Stimulated activated CD8-positive, alpha-beta memory T cell treated with anti-CD3 and anti-CD28 coated beads, Interleukin-7, amount 100 ng/mL, for 4 hours (primary cell): ENCODE data around the gene ASTN1.

ENCODE experiments used
- DNase-seq, 2 donors: peaks; one replicate each; pipeline ENCODE4 v3.0.0-alpha.2; 2020; ENCODE audit warnings: low read depth in 2 of 2

ASTN1 gene

GRCh38 chr1:176879784-176880620 is 284.5 kb downstream of the ASTN1 start:
- no peak for DNase-seq

GRCh38 chr1:176878750-176879536 is 285.6 kb downstream of the ASTN1 start:
- no peak for DNase-seq

DNA sequence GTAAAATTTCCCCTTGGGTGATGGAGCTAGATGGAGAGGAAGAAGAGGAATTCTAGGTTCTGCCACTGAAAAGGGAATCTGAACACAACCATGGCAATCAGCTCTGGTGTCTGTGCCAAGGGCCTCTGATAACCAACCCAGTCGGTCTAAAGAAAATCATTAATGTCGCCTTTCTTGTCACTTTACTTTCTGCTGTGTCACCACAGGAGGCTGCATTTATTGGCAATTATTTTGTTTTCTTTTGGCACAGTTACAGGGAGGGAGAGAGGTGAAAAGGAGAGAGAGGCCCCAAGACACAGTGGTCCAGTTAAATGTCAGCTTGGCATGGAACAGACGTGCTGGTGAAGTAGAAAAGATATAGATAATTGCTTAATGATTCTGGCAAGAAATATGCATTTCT is 287.0 kb downstream of the ASTN1 start:
- no peak for DNase-seq

DNA sequence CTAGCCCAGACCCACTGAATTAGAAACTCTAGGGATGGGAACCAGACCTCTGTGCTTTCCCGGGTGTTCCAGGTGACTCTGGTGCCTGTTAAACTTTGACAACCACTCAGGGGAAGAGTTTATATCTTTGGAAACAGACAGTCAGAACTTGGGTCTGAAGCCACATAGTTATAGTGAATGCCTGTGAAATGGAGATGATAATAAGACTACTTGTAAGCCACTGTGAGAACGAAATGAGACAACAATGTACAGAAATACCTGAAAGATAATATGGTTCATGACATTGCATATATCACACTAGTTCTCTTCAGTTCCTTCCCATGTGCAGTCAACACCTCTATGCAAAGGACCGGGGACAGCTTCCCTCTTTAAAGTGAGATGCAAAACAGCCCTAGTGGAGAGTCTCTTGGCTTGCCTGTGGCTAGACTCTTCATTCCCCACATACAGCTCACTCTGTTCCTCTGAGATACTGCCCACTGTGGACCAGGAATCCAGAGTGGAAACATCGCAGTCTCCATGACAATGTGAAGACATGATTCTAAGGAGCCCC is 287.5 kb downstream of the ASTN1 start:
- no peak for DNase-seq

- DNase-seq = no peak
Observed at GRCh38 chr1:176869577-176869976, 294.9 kb downstream of the ASTN1 start.

DNA sequence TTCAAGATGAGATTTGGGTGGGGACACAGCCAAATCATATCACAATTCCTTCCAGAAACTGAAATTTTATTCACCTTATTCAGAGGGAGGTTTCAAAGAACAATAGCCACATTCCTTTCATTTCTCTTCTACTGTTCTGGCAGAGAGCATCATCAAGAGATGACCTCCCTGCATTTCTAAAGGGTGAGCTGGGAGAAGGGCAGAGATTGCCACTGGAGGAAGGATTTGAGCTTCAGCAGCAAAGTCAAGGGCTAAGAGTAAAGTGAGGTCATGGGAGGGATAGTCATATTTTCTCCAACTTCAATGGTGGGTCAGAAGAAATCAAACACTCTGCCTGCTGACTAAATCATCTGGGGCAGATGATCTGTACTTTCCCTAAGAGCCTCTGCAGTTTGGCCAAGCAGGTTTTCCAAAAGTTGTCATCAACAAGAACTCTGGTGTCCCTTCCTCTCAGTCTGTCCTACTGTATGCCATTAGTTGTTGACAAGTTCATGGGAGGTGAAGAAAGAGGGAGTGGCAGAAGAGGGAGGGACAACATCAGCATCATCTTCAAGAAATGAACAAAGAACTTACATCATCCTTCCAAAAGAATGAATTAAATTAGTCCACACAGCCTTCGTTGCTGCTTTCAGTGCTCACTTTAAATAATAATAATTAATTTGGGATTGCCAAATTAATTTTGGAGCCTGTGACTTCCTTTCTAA is 298.3 kb downstream of the ASTN1 start:
- DNase-seq = no peak

DNA sequence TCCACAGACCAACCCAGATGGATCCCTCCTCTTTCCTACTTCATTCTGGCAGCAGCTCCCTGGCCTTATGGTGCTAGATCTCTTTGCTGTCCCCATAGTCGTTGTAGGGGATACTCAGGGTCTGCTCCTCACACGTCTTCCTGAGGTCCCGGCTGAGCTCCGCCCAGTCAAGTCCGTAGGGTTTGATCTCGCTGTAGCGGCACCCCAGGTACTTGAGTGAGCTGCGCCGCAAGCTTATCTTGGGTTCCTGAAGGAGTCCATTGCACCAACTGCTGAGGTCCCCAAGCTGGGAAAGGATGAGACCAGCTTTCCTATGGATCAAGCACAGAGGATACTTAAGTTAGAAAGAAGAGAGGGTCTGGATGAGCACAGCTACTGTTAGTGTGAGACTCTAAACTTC is 300.3 kb downstream of the ASTN1 start:
- no peak for DNase-seq

GRCh38 chr1:176863613-176864012 is 300.9 kb downstream of the ASTN1 start:
- DNase-seq = no peak

DNA sequence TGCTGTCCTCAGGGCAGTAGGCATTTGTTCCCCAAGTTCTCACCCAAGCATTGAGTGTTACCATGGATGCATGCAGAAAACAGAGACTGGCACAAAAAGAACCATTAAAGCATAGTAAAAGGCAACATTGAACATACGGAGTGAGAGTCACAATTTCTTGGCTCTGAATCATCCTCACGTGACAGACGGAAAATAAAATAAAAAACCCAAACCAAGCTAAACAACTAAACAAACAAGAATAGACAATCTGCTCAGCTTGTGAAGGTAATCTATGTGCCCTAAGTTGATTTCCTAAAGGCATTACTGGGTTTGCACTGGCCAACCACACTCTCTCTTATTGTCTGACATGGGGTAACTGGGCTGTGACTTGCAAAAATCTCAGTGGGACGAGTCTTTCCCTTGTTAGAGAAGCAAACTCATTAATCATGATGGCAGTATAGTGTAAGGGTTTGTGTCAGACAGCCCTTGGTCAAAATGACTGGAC is 306.0 kb downstream of the ASTN1 start:
- no peak for DNase-seq

- no peak for DNase-seq
Observed at GRCh38 chr1:176857632-176858031, 306.9 kb downstream of the ASTN1 start.

GRCh38 chr1:176854758-176855745 is 309.5 kb downstream of the ASTN1 start:
- no peak for DNase-seq

DNA sequence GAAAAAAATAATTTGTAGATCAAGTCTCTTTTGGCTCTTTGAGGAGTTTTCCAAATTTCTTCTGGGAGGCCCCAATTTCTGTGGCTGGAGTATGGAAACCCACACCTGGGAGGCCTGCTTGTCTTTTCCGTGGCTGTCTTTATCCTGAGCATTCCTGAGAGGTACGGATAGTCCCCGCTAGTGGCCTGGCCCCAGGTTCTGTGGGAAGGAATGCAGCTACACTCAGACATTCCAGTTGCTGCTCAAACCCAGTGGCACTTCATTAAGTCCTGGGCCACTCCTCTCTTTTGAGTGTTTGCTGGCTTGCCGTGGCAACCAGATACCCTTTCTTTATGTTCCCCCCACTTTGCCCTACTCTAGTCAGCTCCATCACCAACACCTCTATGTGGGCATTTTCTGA is 310.4 kb downstream of the ASTN1 start:
- no peak for DNase-seq

DNA sequence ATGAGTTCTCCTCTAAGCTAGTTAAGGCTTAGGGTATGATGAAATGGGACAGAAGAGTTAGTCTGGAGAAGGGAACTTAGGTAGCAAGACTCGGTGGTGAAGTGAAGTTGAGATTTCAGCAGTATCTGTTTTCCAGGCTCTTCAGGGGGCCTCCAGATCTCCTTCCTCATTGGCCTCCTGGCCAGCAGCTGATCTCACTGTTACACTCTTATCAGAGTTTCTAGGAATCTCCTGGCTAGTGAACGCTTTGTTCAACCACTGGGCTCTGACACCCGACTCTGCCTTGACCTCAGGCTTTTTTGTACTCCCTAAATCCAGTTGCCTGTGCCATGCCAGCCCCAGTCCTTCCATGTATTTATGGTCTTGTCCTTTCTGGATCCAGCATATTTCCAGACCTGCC is 311.0 kb downstream of the ASTN1 start:
- no peak for DNase-seq

GRCh38 chr1:176852124-176852523 is 312.4 kb downstream of the ASTN1 start:
- DNase-seq = no peak

DNA sequence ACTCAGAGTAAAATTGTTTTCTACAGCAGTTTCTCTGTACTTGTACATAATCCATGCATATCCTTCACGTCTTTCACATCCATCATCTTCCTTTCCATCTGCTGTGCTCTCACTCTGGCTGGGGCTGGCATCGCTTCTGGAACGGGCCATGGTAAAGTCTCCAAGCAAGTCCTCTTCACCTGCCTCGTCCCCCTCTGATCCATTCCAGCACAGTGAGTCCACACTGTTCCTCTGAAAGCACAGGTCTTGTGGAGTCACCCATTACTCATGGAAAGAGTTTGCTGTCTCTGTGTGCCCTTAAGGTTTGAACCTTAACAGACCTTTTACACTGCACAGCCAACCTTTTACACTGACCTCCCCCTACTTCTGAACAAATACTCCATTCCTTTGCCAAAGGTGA is 313.6 kb downstream of the ASTN1 start:
- no peak for DNase-seq

DNA sequence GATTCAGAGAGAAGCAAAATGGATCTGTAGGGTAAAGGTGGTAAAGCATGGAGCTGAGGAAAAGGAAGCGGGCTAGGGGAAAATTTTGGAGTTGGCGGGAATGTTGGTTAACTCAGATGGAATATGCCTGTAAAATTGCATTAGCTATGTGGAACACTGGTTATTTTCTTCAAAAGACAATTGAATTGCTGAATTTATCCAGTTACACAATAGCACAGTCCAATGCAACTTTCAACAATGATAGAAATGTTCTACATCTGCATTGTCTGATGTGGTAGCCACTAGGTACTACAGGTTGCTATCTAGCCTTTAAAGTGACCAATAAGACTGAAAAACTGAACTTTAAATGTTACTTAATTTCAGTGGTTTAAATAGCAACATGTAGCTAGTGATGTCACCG is 315.2 kb downstream of the ASTN1 start:
- DNase-seq = no peak

DNA sequence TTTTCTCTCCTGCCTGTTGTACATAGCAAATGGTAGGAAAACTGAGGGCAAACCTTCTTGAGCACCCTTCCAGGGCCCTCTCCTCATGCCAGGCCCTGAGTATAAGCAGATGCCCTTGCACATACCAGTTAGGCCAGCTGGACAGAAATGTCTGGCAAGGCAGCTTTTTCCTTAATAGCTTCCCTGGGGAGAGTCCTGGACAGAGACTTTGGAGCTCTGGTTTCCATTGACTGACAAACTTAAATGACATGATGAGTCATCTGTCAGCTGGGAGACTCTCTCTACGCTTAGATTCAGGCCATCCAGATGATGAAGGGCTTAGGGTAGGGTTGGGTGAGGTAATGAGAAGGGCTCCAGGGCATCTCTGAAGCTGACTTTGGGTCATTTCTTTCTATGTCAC is 317.5 kb downstream of the ASTN1 start:
- DNase-seq = no peak

DNA sequence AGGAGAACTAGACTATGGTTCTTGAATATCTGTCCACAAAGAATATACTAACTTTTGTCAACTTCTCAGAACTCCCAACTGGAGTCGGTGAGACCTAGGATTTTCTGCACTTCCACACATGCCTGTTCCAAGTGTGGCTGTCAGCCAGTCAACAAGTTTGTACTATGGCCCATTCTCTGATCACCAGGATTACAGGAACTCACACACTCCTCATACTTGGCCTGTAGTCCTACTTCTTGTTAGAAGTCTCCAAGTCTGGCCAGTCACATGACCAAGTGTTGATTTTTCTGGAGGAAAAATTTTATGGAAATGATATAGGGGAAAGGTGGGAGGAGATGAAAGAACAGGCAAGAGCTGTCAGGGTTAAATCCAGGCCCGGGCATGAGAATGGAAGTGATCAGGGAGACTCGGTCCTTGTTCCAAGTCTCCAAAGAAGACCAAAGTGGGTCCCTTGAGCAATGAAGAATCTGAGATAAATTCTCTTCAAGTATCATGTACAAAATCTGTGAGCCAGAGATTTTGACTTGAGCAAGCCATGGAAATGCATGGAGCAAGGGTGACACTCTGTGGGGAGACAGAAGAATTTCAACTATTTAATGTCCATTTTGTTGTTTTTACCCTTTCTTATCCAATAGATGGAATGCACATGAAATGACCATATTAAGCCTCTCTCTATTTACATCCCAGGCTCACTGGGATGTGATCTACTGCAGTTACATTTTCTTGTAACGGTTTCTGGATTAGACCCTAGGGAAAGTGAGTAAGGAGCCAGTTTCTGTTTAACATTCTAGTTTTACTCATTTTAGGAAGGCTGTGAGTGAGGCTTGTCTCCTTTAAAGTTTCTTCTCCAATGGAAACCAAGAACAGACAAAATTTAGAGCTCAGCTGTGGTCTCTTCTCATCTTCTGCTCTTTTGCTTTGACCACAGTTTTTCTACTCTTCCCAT is 320.9 kb downstream of the ASTN1 start:
- no peak for DNase-seq

GRCh38 chr1:176841238-176841637 is 323.3 kb downstream of the ASTN1 start:
- DNase-seq = no peak

GRCh38 chr1:176839216-176839615 is 325.3 kb downstream of the ASTN1 start:
- no peak for DNase-seq
